Cardiac septum (tissue), 1 donor: Measurements from ENCODE around the gene PXYLP1. TPM values are rescaled to one million over a fixed set of nuclear protein-coding genes. Genes with fewer than 3 reads are reported as not detected.
A peak's percentile ranks its signal among the peaks of the same experiment; 100 is the strongest.
"Not testable (repeated sequence)": the region's sequence is repeated elsewhere in the genome, so short reads cannot be mapped to it uniquely, and the experiment has no call there.

Experiments
- DNase-seq: peaks from one replicate; pipeline ENCODE4 v3.0.0-alpha.2; 2020; ENCODE audit warnings: low spot score
- intact Hi-C: fragments of 100-400 bp; cut with DNase I; formaldehyde crosslinking; loops from one replicate; pipeline ENCODE4 v1.14.0; 2022
- long read RNA-seq: library from polyadenylated mRNA; unstranded; transcript quantifications from one replicate; pipeline ENCODE4 v2.0.0, GENCODE V29; 2021
- total RNA-seq: library from RNA; stranded (reverse); fragmentation: NEBNext Ultra II Directional; extraction: Animal tissue kit (Norgen Biotek cat#: 25700); gene quantifications from one replicate; pipeline ENCODE4 v1.2.1, GENCODE V29; 2021
- donor health status: DM: no; HTN: no; CAD: no.

PXYLP1 gene, protein sequence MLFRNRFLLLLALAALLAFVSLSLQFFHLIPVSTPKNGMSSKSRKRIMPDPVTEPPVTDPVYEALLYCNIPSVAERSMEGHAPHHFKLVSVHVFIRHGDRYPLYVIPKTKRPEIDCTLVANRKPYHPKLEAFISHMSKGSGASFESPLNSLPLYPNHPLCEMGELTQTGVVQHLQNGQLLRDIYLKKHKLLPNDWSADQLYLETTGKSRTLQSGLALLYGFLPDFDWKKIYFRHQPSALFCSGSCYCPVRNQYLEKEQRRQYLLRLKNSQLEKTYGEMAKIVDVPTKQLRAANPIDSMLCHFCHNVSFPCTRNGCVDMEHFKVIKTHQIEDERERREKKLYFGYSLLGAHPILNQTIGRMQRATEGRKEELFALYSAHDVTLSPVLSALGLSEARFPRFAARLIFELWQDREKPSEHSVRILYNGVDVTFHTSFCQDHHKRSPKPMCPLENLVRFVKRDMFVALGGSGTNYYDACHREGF
- 38.8 TPM for total RNA-seq
- long read RNA-seq, transcript PXYLP1-201 (6 exons, 3,281 nt): major isoform, 20 of 67 reads
- long read RNA-seq, partial matches to known transcripts: 8 of 67 reads
- long read RNA-seq, other reads (novel, unspliced or antisense): 37 of 67 reads

DNA sequence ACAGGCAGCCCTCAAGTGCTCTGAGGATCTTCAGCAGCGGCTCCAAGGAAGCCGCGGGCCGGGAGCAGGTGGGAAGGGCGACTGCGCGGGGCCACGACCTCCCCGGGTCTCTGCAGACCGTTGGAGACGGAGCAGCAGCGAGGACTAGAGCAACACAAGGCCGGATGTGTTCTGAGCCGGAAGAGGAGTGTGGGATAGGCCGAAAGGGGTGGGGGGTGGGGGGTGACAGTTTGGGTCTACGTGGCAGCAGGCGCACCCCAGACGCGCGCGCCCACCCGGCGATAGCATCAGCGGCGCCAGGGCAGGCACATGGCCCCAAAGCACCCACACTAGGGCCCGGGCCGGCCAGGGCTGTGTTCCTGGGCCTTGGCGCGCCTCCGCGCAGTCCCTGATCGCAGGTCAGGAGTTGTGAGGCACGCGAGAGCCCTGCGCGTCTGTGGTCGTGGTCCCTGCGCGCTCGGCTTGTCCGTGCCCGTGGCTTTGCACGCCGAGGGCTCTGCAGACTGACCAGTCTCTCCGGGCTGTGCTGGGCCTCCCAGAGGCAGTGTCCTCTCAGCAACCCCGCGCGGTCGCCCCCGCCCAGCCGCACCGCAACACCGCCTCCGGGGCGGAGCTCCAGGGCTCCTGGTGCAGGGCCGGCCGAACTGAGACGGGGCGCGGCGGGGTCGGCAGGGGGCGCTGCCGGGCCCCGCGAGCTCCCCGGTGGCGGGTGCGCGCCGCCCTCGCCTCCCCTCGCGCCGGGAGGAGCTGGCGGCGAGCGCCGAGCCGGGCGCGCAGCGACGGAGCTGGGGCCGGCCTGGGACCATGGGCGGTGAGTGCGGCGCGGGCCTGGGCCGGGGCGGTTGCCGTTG, at the start of gene PXYLP1:
Gene PXYLP1 (plus strand): TSS at position 725 of the 851 bp plus-strand sequence. CDS start 28,351 bp downstream, outside the sequence.
- peak; percentile 98 for DNase-seq
- intact Hi-C loops: loop anchor here (1.0 to 10.0 kb wide), 2 partner anchors 48 to 213 kb away; no protein-coding TSS in a partner anchor

DNA sequence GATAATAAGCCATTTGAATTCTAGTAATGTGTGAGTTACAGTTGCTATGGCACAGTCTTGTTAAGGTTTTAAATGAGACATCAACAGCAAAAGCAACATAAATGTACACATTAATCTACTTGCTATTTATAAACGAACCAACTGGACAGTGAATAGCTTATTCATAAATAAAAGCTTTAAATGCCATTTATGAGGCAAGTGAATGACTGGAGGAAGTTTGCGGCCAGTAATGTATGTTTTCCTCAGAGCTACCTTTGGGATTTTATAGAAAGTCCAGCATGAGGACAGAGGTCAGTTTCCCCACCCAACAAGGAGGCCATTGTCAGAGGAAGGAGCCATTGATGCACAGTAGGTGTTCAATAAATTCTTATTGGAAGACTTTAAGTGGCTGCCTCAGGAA, 48.0 kb upstream of the PXYLP1 start:
- intact Hi-C loops: no loop called here
- no peak for DNase-seq

- intact Hi-C loops: no loop called here
- no peak for DNase-seq
These were observed 47.2 kb upstream of the PXYLP1 start for GRCh38 chr3:141184430-141184829.

DNA sequence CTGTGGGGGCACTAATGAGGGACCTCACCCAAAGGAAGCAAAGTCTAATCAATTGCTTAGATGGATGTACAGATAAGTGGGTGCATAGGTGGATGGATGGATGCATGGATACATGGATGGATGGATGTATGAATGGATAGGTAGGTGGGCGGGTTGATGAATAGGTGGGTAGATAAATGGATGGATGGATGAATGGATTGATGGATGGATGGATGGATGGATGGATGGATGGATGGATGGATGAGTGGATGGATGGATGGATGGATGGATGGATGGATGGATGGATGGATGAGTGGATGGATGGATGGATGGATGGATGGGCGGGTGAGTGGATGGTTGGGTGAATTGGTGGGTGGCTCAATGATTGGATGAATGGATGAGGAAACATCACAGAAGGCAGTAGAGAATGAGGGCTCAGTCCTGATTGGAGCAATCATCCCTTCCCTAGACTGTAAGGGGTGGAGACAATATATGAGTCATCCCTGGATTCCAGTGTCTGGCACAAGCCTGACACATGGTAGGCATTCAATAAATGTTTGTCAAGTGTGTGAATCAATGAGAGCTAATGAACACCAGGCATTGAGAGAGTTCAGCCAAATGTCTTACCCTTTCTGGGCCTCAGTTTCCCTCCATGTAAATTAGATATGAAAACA, 40.4 kb upstream of the PXYLP1 start:
- intact Hi-C loops: loop anchor here (2.0 to 5.0 kb wide), 3 partner anchors 84 to 284 kb away; partner anchors contain the start of gene SPSB4
- DNase-seq: no peak

- peak; percentile 97 for DNase-seq
- intact Hi-C loops: loop anchor here (1.0 to 5.0 kb wide), 4 partner anchors 85 to 285 kb away; no protein-coding TSS in a partner anchor
These were observed 39.3 kb upstream of the PXYLP1 start for GRCh38 chr3:141192345-141192744.

DNA sequence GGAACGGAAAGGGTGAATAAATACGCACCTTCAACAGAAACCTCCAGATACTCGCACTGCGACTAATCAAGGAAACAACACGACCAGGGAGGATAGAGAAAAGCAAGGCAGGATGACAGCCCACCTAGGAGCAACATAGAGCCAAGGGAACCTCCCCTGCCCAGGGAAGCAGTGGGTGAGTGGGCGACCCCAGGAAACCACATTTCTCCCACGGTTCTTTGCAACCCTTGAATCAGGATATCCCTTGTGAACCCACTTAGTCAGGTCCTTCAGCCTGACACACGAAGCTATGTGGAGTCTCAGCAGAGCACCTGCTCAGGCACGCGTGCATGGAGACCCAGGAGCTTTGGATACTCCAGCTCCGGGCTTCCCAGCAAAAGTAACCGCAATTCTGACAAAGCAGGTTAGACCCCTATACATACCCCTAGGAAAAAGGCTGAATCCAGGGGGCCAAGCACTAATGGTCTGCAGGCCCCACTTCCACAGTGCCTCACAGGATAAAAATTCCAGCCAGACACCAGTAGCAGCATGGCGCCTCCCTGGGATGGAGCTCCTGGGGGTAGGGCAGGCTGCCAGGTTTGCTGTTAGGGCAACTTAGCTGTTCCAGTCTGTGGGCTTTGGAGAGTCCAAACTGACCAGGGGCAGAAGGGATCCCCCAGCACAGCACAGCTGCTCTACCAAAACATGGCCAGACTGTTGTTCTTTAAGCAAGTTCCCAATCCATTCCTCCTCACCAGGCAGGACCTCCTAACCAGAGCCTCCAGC, 38.4 kb upstream of the PXYLP1 start:
- no peak for DNase-seq
- intact Hi-C loops: loop anchor here (5.0 kb wide), 2 partner anchors 86 to 286 kb away; no protein-coding TSS in a partner anchor

DNA sequence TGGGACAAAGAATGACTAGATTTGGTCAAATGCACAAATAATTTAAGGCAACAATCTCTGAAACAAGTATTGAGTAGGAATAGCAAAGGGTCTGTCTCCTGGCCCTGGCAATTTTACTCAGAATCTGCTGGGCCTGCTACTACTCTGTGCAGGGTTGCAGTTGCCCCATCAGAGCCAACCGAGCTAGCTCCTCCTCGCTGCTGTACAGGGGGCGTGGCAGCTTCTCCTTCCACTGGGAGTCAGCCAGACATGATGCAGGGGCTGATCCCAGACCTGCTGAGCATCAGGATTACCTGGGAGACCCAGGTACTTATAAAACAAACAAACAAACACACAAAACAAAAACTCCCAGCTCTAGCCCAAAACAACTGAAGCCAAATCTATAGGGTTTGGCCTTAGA, 30.5 kb upstream of the PXYLP1 start:
- intact Hi-C loops: no loop called here

DNA sequence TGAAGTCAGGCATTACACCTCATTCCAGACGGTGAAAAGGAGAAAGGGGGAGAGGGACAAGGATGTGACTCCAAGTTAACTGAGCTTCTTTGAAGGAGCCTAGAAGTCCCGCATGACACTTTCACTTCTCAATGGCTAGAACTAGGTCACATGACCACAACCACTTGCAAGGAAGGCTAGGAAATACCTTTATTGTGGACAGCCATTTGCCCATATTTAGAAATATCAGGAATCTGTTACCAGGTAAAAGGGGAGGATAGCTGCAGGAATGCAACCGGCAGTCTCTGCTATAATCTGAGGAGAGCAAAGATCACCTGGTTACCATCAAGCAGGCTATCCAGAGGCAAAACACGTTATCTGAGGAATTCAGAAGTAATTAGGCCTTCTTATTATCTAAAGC, 28.9 kb upstream of the PXYLP1 start:
- intact Hi-C loops: no loop called here
- no peak for DNase-seq

More for the DNA sequence above, 30.5 kb upstream of the PXYLP1 start:
- DNase-seq: no peak

GRCh38 chr3:141203866-141204265, 27.8 kb upstream of the PXYLP1 start:
- no peak for DNase-seq
- intact Hi-C loops: no loop called here

- intact Hi-C loops: no loop called here
These were observed 27.3 kb upstream of the PXYLP1 start for GRCh38 chr3:141204343-141204742.

GRCh38 chr3:141211306-141211705, 20.3 kb upstream of the PXYLP1 start:
- DNase-seq, intact Hi-C loops: not testable (repeated sequence)

More at GRCh38 chr3:141204343-141204742, 27.3 kb upstream of the PXYLP1 start:
- DNase-seq: no peak

- intact Hi-C loops: no loop called here
- DNase-seq: no peak
These were observed 19.5 kb upstream of the PXYLP1 start for GRCh38 chr3:141212101-141212500.

DNA sequence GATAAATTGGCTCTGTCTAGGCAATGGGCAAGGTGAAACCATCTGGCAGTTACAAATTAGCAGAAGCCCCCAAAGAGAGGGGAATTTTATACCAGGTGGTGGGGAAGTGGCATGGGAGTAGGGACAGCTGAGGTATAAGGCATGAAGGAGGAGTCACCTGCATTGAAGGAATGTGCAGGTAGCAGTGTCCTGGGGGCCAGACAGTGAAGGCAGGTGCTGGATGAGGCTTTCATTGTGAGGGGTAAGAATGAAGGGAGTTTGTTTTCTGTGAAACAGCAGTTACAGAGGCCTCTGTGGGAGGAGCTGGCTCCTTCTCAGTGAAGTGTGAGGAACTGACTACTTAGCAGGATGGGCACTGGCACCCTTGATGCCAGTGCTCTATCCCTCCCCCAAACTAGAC, 19.1 kb upstream of the PXYLP1 start:
- intact Hi-C loops: no loop called here
- no peak for DNase-seq

DNA sequence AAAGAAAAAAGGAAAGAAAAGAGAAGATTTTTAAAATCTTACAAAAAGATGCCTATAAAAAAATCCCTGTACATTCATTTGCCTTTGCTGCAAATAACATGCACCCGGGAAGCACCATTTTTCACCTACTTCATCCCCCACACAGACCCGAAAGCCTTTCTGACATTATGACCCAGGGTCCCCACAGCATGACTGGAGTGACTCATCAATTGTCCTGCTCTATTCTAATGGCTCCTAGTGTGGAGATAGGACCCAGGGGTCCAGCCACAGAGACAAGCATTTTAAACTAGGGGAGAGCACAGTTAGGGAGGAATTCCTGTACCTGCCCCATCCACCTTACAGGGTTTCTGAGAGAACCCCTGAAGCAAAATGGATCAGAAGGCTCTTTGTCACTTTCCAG, 14.7 kb upstream of the PXYLP1 start:
- intact Hi-C loops: no loop called here
- DNase-seq: no peak

DNA sequence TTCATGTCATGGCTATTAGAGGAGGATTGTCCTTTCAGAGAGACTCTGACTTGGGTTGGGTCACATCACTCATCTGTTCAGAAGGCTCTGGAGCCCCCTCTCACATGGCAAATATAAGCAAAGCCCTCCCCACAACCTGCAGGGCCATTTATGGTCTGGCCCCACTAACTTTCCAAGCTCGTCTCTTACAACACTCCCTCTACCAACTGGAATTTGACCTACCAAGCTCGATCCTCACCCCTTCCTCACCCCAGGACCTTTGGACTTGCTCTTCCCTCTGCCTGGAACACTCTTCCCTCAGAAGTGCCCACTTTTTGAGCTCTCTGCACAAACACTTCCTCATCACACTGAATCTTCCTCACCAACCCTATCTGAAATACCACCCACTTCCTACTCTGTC, 14.2 kb upstream of the PXYLP1 start:
- DNase-seq: no peak
- intact Hi-C loops: no loop called here

DNA sequence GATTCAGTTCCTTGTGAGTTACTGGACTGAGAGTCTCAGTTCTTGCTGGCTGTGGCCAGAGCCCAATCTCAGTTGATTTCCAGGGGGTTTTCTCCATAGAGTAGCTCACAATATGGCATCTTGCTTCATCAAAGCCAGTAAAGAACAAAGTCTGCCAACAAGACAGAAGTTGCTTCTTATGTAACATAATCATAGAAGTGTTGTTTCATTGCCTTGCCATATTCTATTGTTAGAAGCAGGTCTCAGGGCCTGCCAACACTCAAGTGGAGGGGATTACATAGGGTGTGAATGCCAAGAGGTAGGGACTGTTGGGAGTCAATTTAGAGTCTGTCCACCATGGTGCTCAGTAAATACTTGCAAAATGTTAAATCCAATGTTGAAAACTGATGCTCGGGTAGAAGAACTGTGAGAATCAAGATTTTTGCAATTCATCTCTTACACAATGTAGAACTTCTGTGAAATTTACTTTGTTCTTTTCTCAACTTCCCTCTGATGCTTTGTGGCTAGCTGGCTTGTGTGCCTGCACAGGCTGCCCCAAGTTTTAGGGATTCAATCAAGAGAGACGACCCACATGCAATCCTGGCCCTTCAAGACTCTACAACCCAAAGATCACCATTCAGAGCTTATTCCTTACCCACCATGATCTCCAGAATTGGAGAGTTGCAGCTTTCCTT, 13.3 kb upstream of the PXYLP1 start:
- DNase-seq: no peak
- intact Hi-C loops: no loop called here

- no peak for DNase-seq
- intact Hi-C loops: no loop called here
These were observed 12.7 kb upstream of the PXYLP1 start for GRCh38 chr3:141218926-141219325.

DNA sequence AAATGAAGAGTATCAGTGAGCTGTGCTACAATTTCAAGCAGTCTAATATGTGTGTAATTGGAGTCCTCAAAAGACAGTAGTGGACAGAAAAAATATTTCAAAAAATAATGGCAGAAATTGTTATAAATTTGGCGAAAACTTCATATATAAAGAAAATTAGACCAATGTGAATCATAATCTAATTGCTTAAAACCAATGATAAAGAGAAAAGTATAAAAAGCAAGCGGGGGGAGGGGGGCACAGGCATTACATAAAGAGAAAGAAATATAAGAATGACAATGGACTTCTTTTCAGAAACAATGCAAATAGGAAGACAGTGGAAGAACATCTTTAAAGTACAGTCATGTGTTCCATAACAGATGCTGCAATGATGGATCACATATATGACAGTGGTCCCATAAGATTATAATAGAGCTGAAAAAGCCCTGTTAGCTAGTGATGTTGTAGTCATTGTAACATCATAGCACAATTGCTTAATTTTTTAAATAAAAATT, 7.9 kb upstream of the PXYLP1 start:
- intact Hi-C loops: no loop called here
- DNase-seq: no peak
